Pancreas (tissue), 10 donors: ENCODE results near the gene PKP1. TPM values are rescaled to one million over a fixed set of nuclear protein-coding genes. Genes with fewer than 3 reads are reported as not detected.

Source experiments
- ATAC-seq, 4 donors: fragments of 200-7000 bp; cut with Tn5 transposase; one replicate each; pipeline versions ENCODE4 v1.8.0 to v1.9.1; 2020; ENCODE audit warnings: mild to moderate bottlenecking in 4 of 4, moderate library complexity in 4 of 4
- DNase-seq, 6 donors: peaks; one replicate each; pipeline ENCODE4 v3.0.0-alpha.2; 2020
- FAIRE-seq: peaks from 2 replicates; lab custom pipeline; 2012; peaks lifted over from hg19 to GRCh38; lab: Jason Lieb, UNC
- H3K27ac ChIP-seq, 4 donors: fragments of 200-600 bp; sonication (generic); 1 replicate in 3 of 4; 2 replicates in 1 of 4; pipeline versions ENCODE4 v1.5.0 to v1.8.0; 2020
- H3K27me3 ChIP-seq, 4 donors: fragments of 200-600 bp; one replicate each; pipeline ENCODE4 v1.8.0; 2021
- H3K36me3 ChIP-seq, 3 donors: fragments of 200-600 bp; sonication (generic) in 1 of 3; one replicate each; pipeline versions ENCODE4 v1.5.0 to v1.8.0; 2020 to 2021
- H3K4me1 ChIP-seq, 3 donors: fragments of 200-600 bp; one replicate each; pipeline ENCODE4 v1.8.0; 2021
- H3K4me3 ChIP-seq, 4 donors: fragments of 200-600 bp; sonication (generic) in 2 of 4; one replicate each; pipeline versions ENCODE4 v1.5.0 to v1.8.0; 2020 to 2021
- H3K9me3 ChIP-seq, 4 donors: fragments of 200-600 bp; one replicate each; pipeline ENCODE4 v1.8.0; 2021
- CTCF ChIP-seq, 4 donors: fragments of 200-600 bp; sonication (generic) in 3 of 4; IDR thresholded peaks; one replicate each; pipeline versions ENCODE4 v1.5.0 to v1.8.0; 2021; ENCODE audit warnings: antibody characterized with exemption in 4 of 4
- WGBS, 2 donors: extraction: QIAGEN DNeasy Blood & Tissue Kit; methylation state at CpG; one replicate each; pipeline ENCODE4 v1.1.7; 2013; 5-methylcytosine and 5-hydroxymethylcytosine counted together
- intact Hi-C, 3 donors: fragments of 100-400 bp; cut with DNase I; formaldehyde crosslinking; loops; one replicate each; pipeline versions ENCODE4 v1.11.1 to v1.14.2; 2022
- polyA plus RNA-seq, 2 donors: library from polyadenylated mRNA; stranded (reverse); fragments of 200-250 nt; gene quantifications; one replicate each; pipeline ENCODE4 v1.2.3, GENCODE V29; 2013
- total RNA-seq, 6 donors: library from RNA; stranded (reverse); fragmentation: NEBNext Ultra II Directional in 4 of 6; extraction: Animal tissue kit (Norgen Biotek cat#: 25700) in 4 of 6; gene quantifications; one replicate each; pipeline versions ENCODE4 v1.2.1 to v1.2.4, GENCODE V29; 2021 to 2023
- donor health status: healthy with polysubstance abuse.
- donor health status: DM: no; HTN: no; CAD: no; lungs with moderate emphysema.
- donor health status: DM: no; HTN: no; CAD: no.
- donor health status: control.
- donor health status: control.
- donor health status: Bipolar disorder and iron deficiency.
- donor health status: DM: yes; HTN: yes; CAD: no.
- donor health status: DM: no; HTN: no; CAD: no.
- donor health status: DM: no; HTN: no; CAD: no.
- donor health status: DM: yes; HTN: yes; CAD: no.

PKP1 gene
- total and polyA plus RNA-seq, 8 donors, result 0.04 to 0.37 (median 0.12) TPM; not detected in 1

- FAIRE-seq (no peak), ATAC-seq (no peak), DNase-seq (no peak)
- H3K27me3 ChIP-seq, result peaks cover 0 to 9% (median 0%) of the 10 kb centered on the region in 4 donors
- H3K9me3 ChIP-seq, result no peaks in the 10 kb centered on the region
- no peak overlapping the region for H3K4me3 ChIP-seq
- 62 to 66% methylated on average over 8 of the region's 8 CpGs for WGBS, 2 donors
- no peaks in the 10 kb centered on the region for H3K36me3 ChIP-seq
- TF ChIP-seq CTCF (IDR thresholded peaks at IDR 0.05), result no peak
- intact Hi-C loops, result no loop called here
- no peak overlapping the region for H3K27ac ChIP-seq
- no peaks in the 10 kb centered on the region for H3K4me1 ChIP-seq
Measured at GRCh38 chr1:201279313-201279712, 4.0 kb upstream of the PKP1 start.

- no peak for TF ChIP-seq CTCF (IDR thresholded peaks at IDR 0.05)
- Histone ChIP-seq H3K27ac (no peak overlapping the region), H3K4me3 (no peak overlapping the region), H3K9me3 (no peaks in the 10 kb centered on the region), H3K27me3 (peaks cover 0 to 9% (median 0%) of the 10 kb centered on the region in 4 donors), H3K4me1 (no peaks in the 10 kb centered on the region), H3K36me3 (no peaks in the 10 kb centered on the region)
- FAIRE-seq (no peak), DNase-seq (no peak), ATAC-seq (no peak)
- intact Hi-C loops, result no loop called here
- WGBS, 2 donors, result 70 to 71% methylated on average over 5 of the region's 5 CpGs
Measured at GRCh38 chr1:201280884-201281283, 2.4 kb upstream of the PKP1 start.

GRCh38 chr1:201281573-201281972 lies 1.7 kb upstream of the PKP1 start:
- no peak overlapping the region for H3K4me3 ChIP-seq
- H3K27ac ChIP-seq, result no peak overlapping the region
- no peak for FAIRE-seq
- no peaks in the 10 kb centered on the region for H3K9me3 ChIP-seq
- intact Hi-C loops, result no loop called here
- no peaks in the 10 kb centered on the region for H3K4me1 ChIP-seq
- TF ChIP-seq CTCF (IDR thresholded peaks at IDR 0.05), result no peak
- no peak for ATAC-seq
- H3K27me3 ChIP-seq, result peaks cover 0 to 9% (median 0%) of the 10 kb centered on the region in 4 donors
- no peaks in the 10 kb centered on the region for H3K36me3 ChIP-seq
- DNase-seq, result no peak
- whole genome bisulfite sequencing, 2 donors, result 56 to 68% methylated on average over 3 of the region's 3 CpGs

GRCh38 chr1:201282216-201282615 lies 1.1 kb upstream of the PKP1 start:
- FAIRE-seq, result no peak
- peaks cover 0 to 9% (median 0%) of the 10 kb centered on the region in 4 donors for H3K27me3 ChIP-seq

More at GRCh38 chr1:201282216-201282615, 1.1 kb upstream of the PKP1 start:
- H3K9me3 ChIP-seq, result no peaks in the 10 kb centered on the region
- TF ChIP-seq CTCF (IDR thresholded peaks at IDR 0.05), result no peak
- 62 to 68% methylated on average over 6 of the region's 6 CpGs for WGBS, 2 donors
- DNase-seq (no peak), ATAC-seq (no peak)
- no peak overlapping the region for H3K4me3 ChIP-seq
- H3K4me1 ChIP-seq, result no peaks in the 10 kb centered on the region
- H3K36me3 ChIP-seq, result no peaks in the 10 kb centered on the region
- no peak overlapping the region for H3K27ac ChIP-seq
- intact Hi-C loops, result no loop called here
